Mucosa of stomach (tissue), 1 donor: ENCODE measurements around the gene PDE1A.

ENCODE experiments used
- H3K27me3 ChIP-seq: one replicate; pipeline ENCODE4 v1.7.0; 2013; ENCODE audit warnings: mild to moderate bottlenecking, low read length; ENCODE audit not compliant: control insufficient read depth, insufficient read depth
- H3K36me3 ChIP-seq: one replicate; pipeline ENCODE4 v1.7.0; 2013; ENCODE audit warnings: low read length; ENCODE audit not compliant: control insufficient read depth, insufficient read depth
- H3K4me1 ChIP-seq: one replicate; pipeline ENCODE4 v1.7.0; 2013; ENCODE audit warnings: mild to moderate bottlenecking, low read length; ENCODE audit not compliant: control insufficient read depth, insufficient read depth
- H3K4me3 ChIP-seq: one replicate; pipeline ENCODE4 v1.7.0; 2013; ENCODE audit warnings: low read length
- H3K9ac ChIP-seq: one replicate; pipeline ENCODE4 v1.7.0; 2013; ENCODE audit warnings: mild to moderate bottlenecking, low read length, moderate library complexity
- H3K9me3 ChIP-seq: one replicate; pipeline ENCODE4 v1.7.0; 2013; ENCODE audit warnings: mild to moderate bottlenecking, low read length, moderate library complexity; ENCODE audit not compliant: control insufficient read depth
- donor health status: Pancreatic carcinoma.

PDE1A gene

GRCh38 chr2:182173944-182174622 is 252.8 kb downstream of the PDE1A start:
- Histone ChIP-seq H3K9me3 (no peaks in the 10 kb centered on the region), H3K4me3 (no peak overlapping the region), H3K9ac (no peak overlapping the region), H3K36me3 (no peaks in the 10 kb centered on the region), H3K4me1 (no peaks in the 10 kb centered on the region), H3K27me3 (no peaks in the 10 kb centered on the region)

GRCh38 chr2:182170341-182170740 is 256.5 kb downstream of the PDE1A start:
- no peak overlapping the region for H3K9ac ChIP-seq

GRCh38 chr2:182167882-182168281 is 259.0 kb downstream of the PDE1A start:
- Histone ChIP-seq H3K27me3 (no peaks in the 10 kb centered on the region), H3K36me3 (no peaks in the 10 kb centered on the region), H3K4me3 (no peak overlapping the region), H3K9me3 (no peaks in the 10 kb centered on the region), H3K9ac (no peak overlapping the region), H3K4me1 (no peaks in the 10 kb centered on the region)

More at GRCh38 chr2:182170341-182170740, 256.5 kb downstream of the PDE1A start:
- Histone ChIP-seq H3K27me3 (no peaks in the 10 kb centered on the region), H3K36me3 (no peaks in the 10 kb centered on the region), H3K4me1 (no peaks in the 10 kb centered on the region), H3K4me3 (no peak overlapping the region), H3K9me3 (no peaks in the 10 kb centered on the region)

GRCh38 chr2:182166841-182167240 is 260.0 kb downstream of the PDE1A start:
- H3K4me1 ChIP-seq: no peaks in the 10 kb centered on the region
- no peaks in the 10 kb centered on the region for H3K9me3 ChIP-seq
- H3K36me3 ChIP-seq: no peaks in the 10 kb centered on the region
- no peak overlapping the region for H3K4me3 ChIP-seq
- no peak overlapping the region for H3K9ac ChIP-seq
- H3K27me3 ChIP-seq: no peaks in the 10 kb centered on the region

- no peaks in the 10 kb centered on the region for H3K27me3 ChIP-seq
Observed at GRCh38 chr2:182166406-182166805, 260.4 kb downstream of the PDE1A start.

GRCh38 chr2:182165202-182165601 is 261.6 kb downstream of the PDE1A start:
- H3K9me3 ChIP-seq: no peaks in the 10 kb centered on the region

More at GRCh38 chr2:182166406-182166805, 260.4 kb downstream of the PDE1A start:
- Histone ChIP-seq H3K9me3 (no peaks in the 10 kb centered on the region), H3K9ac (no peak overlapping the region), H3K36me3 (no peaks in the 10 kb centered on the region), H3K4me1 (no peaks in the 10 kb centered on the region), H3K4me3 (no peak overlapping the region)

GRCh38 chr2:182164686-182165085 is 262.1 kb downstream of the PDE1A start:
- Histone ChIP-seq H3K36me3 (no peaks in the 10 kb centered on the region), H3K9me3 (no peaks in the 10 kb centered on the region), H3K4me3 (no peak overlapping the region), H3K27me3 (no peaks in the 10 kb centered on the region), H3K4me1 (no peaks in the 10 kb centered on the region), H3K9ac (no peak overlapping the region)

More at GRCh38 chr2:182165202-182165601, 261.6 kb downstream of the PDE1A start:
- Histone ChIP-seq H3K9ac (no peak overlapping the region), H3K4me3 (no peak overlapping the region), H3K36me3 (no peaks in the 10 kb centered on the region), H3K4me1 (no peaks in the 10 kb centered on the region), H3K27me3 (no peaks in the 10 kb centered on the region)

- Histone ChIP-seq H3K9ac (no peak overlapping the region), H3K36me3 (no peaks in the 10 kb centered on the region)
Observed at GRCh38 chr2:182163878-182164277, 263.0 kb downstream of the PDE1A start.

GRCh38 chr2:182148344-182148743 is 278.5 kb downstream of the PDE1A start:
- no peaks in the 10 kb centered on the region for H3K9me3 ChIP-seq
- no peaks in the 10 kb centered on the region for H3K27me3 ChIP-seq
- no peak overlapping the region for H3K4me3 ChIP-seq
- H3K9ac ChIP-seq: no peak overlapping the region
- no peaks in the 10 kb centered on the region for H3K36me3 ChIP-seq
- no peaks in the 10 kb centered on the region for H3K4me1 ChIP-seq

More at GRCh38 chr2:182163878-182164277, 263.0 kb downstream of the PDE1A start:
- Histone ChIP-seq H3K4me1 (no peaks in the 10 kb centered on the region), H3K4me3 (no peak overlapping the region), H3K9me3 (no peaks in the 10 kb centered on the region), H3K27me3 (no peaks in the 10 kb centered on the region)

GRCh38 chr2:182144776-182145165 is 282.1 kb downstream of the PDE1A start:
- Histone ChIP-seq H3K9me3 (no peaks in the 10 kb centered on the region), H3K4me3 (no peak overlapping the region), H3K36me3 (no peaks in the 10 kb centered on the region)

GRCh38 chr2:182144041-182144775 is 282.6 kb downstream of the PDE1A start:
- no peaks in the 10 kb centered on the region for H3K36me3 ChIP-seq
- H3K9ac ChIP-seq: no peak overlapping the region
- no peak overlapping the region for H3K4me3 ChIP-seq
- no peaks in the 10 kb centered on the region for H3K4me1 ChIP-seq
- H3K9me3 ChIP-seq: no peaks in the 10 kb centered on the region
- H3K27me3 ChIP-seq: no peaks in the 10 kb centered on the region

More at GRCh38 chr2:182144776-182145165, 282.1 kb downstream of the PDE1A start:
- H3K9ac ChIP-seq: no peak overlapping the region
- no peaks in the 10 kb centered on the region for H3K27me3 ChIP-seq
- H3K4me1 ChIP-seq: no peaks in the 10 kb centered on the region

- Histone ChIP-seq H3K9ac (no peak overlapping the region), H3K4me1 (no peaks in the 10 kb centered on the region), H3K4me3 (no peak overlapping the region), H3K27me3 (no peaks in the 10 kb centered on the region), H3K36me3 (no peaks in the 10 kb centered on the region), H3K9me3 (no peaks in the 10 kb centered on the region)
Observed at GRCh38 chr2:182142062-182142461, 284.8 kb downstream of the PDE1A start.
